Ishikawa (cell line): ENCODE results near the gene FKBP4.
A peak's percentile ranks its signal among the peaks of the same experiment; 100 is the strongest.

Source experiments
- CEBPB ChIP-seq: IDR thresholded peaks from 2 replicates; pipeline ENCODE4 v1.6.1; 2012
- CREB1 ChIP-seq: IDR thresholded peaks from 2 replicates; pipeline ENCODE4 v1.6.1; 2012; ENCODE audit warnings: low read depth
- EGR1 ChIP-seq: IDR thresholded peaks from 2 replicates; pipeline ENCODE4 v1.6.1; 2012
- EP300 ChIP-seq: IDR thresholded peaks from 2 replicates; pipeline ENCODE4 v1.6.1; 2012; ENCODE audit warnings: borderline replicate concordance
- FOXM1 ChIP-seq: IDR thresholded peaks from 2 replicates; pipeline ENCODE4 v1.6.1; 2012; ENCODE audit warnings: low read depth, borderline replicate concordance
- MAX ChIP-seq: IDR thresholded peaks from 2 replicates; pipeline ENCODE4 v1.6.1; 2012
- NFIC ChIP-seq: IDR thresholded peaks from 2 replicates; pipeline ENCODE4 v1.6.1; 2012
- RAD21 ChIP-seq: IDR thresholded peaks from 2 replicates; pipeline ENCODE4 v1.6.1; 2012; ENCODE audit warnings: low read depth
- REST ChIP-seq: IDR thresholded peaks from 2 replicates; pipeline ENCODE4 v1.6.1; 2012; ENCODE audit warnings: low read depth, mild to moderate bottlenecking
- TAF1 ChIP-seq: IDR thresholded peaks from 2 replicates; pipeline ENCODE4 v1.6.1; 2012; ENCODE audit warnings: low read depth, mild to moderate bottlenecking
- TCF12 ChIP-seq: IDR thresholded peaks from 2 replicates; pipeline ENCODE4 v1.6.1; 2012; ENCODE audit warnings: low read depth
- TEAD4 ChIP-seq: IDR thresholded peaks from 2 replicates; pipeline ENCODE4 v1.6.1; 2012
- USF1 ChIP-seq: IDR thresholded peaks from 2 replicates; pipeline ENCODE4 v1.6.1; 2012
- YY1 ChIP-seq: IDR thresholded peaks from 2 replicates; pipeline ENCODE4 v1.6.1; 2012; ENCODE audit warnings: low read depth
- ZBTB7A ChIP-seq: IDR thresholded peaks from 2 replicates; pipeline ENCODE4 v1.6.1; 2012; ENCODE audit warnings: low read depth

Gene FKBP4

GRCh38 chr12:2776129-2776806 lies 18.5 kb upstream of the FKBP4 start:
- TF ChIP-seq CREB1 (no peak), YY1 (no peak), USF1 (no peak), TEAD4 (no peak), FOXM1 (no peak), REST (no peak), TAF1 (no peak), RAD21 (no peak), EP300 (no peak), CEBPB (no peak), NFIC (no peak), EGR1 (no peak), TCF12 (no peak), ZBTB7A (no peak), MAX (no peak)

- no peak for TF ChIP-seq CREB1
- TF ChIP-seq EGR1: no peak
- TF ChIP-seq EP300: no peak
- no peak for TF ChIP-seq FOXM1
- TF ChIP-seq USF1: no peak
- no peak for TF ChIP-seq MAX
- TF ChIP-seq TCF12: no peak
- no peak for TF ChIP-seq YY1
- TF ChIP-seq ZBTB7A: no peak
- no peak for TF ChIP-seq NFIC
- no peak for TF ChIP-seq TEAD4
- no peak for TF ChIP-seq CEBPB
- TF ChIP-seq TAF1: no peak
- no peak for TF ChIP-seq RAD21
- no peak for TF ChIP-seq REST
Measured at GRCh38 chr12:2779281-2779680, 15.5 kb upstream of the FKBP4 start.

- TF ChIP-seq REST (peak; percentile 43; the same call in 1 of the 2 replicates), YY1 (no peak), TAF1 (no peak), USF1 (no peak), TCF12 (no peak), RAD21 (peak; percentile 84), ZBTB7A (no peak), NFIC (no peak), EP300 (no peak), TEAD4 (no peak), MAX (no peak), CREB1 (no peak)
Measured at GRCh38 chr12:2783936-2784600, 10.7 kb upstream of the FKBP4 start.
